Measurements from ENCODE around the gene TEX54.

TEX54 gene

DNA sequence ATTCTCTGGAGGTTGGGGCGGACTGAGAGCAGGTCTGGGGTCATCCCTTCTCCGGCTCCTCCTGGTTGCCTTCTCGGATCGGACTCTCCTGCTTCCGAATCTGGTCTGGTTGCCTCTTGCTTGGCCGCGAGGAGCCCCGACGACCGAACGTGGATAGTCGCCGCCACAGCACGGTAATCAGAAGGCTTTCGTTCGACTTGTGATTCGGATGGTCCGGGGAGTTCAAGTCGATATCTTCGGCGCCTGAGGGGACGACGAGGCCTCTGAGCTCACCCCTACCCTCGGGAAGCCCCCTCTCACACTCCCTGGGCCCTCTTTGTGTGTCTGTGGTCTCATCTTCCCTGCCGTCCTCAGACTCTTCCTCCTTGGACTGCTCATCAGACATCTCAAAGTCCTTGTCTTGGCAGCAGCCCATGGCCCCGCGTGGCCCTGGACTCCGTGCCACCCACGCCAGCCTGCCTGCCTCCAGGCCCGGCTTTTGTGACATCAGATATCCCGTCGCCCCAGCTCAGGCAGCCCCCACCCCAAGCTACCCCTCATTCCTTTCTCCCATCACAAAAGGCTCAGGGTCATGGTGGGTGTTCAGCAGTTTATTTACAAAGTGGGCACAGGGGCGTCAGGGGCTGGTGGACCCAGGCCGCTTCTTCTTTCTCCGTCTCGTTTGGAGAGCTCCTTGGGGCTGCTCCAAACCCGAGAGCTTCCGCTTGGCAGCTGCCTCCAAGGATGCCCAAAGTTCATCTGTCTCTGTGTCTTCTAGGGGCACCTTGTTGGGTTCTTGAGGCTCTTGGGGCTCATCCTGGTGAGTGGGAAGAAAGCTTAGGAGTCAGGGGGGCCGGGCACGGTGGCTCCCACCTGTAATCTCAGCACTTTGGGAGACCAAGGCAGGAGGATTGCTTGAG, at the start of gene TEX54:
TEX54 (minus strand) TSS at position 506 of the 899 bp plus-strand sequence.
- Histone ChIP-seq H3K27ac (ENCODE audit: low read length) (peak within 1 kb of the TSS; percentile 97), H3K36me3 (ENCODE audit: control insufficient read depth in 1 of 2, insufficient read depth in 2 of 2, low read length in 2 of 2) (peaks cover 18 to 27% of the 10 kb centered on the region in 2 donors), H3K27me3 (ENCODE audit: low read depth, low read length) (no peaks in the 10 kb centered on the region), H3K9me3 (ENCODE audit: control insufficient read depth in 1 of 2, low read length in 2 of 2) (no peaks in the 10 kb centered on the region), H3K4me3 (ENCODE audit: low read depth in 1 of 2, low read length in 2 of 2) (peak within 1 kb of the TSS; percentile 90 to 94), H3K4me1 (ENCODE audit: control insufficient read depth in 1 of 2, insufficient read depth in 2 of 2, low read length in 2 of 2) (peaks cover 8 to 37% of the 10 kb centered on the region in 2 donors)

DNA sequence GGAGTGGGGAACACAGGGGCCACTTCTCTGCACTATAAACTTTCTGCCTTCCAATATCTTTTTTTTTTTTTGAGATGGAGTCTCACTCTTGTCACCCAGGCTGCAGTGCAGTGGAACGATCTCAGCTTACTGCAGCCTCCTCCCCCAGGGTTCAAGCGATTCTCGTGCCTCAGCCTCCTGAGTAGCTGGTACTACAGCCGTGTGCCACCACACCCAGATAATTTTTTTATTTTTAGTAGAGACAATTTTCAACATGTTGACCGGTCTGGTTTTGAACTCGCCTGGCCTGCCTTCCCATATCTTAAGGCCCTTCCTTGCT, 49.7 kb upstream of the TEX54 start:
- Histone ChIP-seq H3K36me3 (ENCODE audit: control insufficient read depth in 1 of 2, insufficient read depth in 2 of 2, low read length in 2 of 2) (peaks cover 39 to 65% of the 10 kb centered on the region in 2 donors), H3K9me3 (ENCODE audit: control insufficient read depth in 1 of 2, low read length in 2 of 2) (no peaks in the 10 kb centered on the region), H3K4me3 (ENCODE audit: low read depth in 1 of 2, low read length in 2 of 2) (peak overlapping the region; percentile 94 to 97), H3K27ac (ENCODE audit: low read length) (peak overlapping the region; percentile 99), H3K4me1 (ENCODE audit: control insufficient read depth in 1 of 2, insufficient read depth in 2 of 2, low read length in 2 of 2) (peaks cover 25 to 50% of the 10 kb centered on the region in 2 donors), H3K27me3 (ENCODE audit: low read depth, low read length) (no peaks in the 10 kb centered on the region)

DNA sequence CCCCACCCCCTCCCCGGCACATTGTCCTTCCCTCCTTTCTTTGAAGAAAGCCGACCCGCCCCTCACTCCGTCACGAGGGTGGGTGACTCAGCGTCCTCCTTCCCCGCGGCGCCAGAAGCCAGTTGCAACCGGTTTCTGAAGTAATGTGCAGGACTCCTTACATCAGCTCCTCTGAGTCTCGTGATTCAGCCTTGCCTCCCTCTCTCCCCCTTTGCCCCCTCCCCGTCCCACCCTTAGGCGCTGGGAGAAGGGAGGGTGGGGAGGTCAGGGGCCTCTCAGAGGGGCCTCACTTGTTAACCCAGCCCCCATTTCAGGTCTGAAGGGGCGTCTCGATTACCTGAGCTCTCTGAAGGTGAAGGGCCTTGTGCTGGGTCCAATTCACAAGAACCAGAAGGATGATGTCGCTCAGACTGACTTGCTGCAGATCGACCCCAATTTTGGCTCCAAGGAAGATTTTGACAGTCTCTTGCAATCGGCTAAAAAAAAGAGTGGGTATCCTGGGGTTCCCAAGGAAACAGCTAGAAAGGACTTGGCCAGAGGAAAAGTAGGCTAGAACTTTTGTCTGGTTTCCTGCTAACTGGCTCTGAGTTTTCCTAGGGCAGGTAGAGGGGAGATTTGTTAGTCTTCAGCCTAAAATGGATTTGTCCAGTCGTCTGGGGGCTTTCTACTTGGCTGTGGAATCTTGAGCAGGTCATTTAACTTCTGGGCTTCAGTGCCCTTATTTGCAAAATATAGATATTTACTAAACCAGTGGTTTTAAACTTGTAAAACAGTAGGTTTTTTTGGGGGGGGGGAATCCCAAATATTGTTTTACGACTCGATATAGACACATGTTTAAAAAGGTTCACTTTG, 49.2 kb upstream of the TEX54 start:
- Histone ChIP-seq H3K4me3 (ENCODE audit: low read depth in 1 of 2, low read length in 2 of 2) (peak overlapping the region; percentile 94 to 97), H3K9me3 (ENCODE audit: control insufficient read depth in 1 of 2, low read length in 2 of 2) (no peaks in the 10 kb centered on the region), H3K4me1 (ENCODE audit: control insufficient read depth in 1 of 2, insufficient read depth in 2 of 2, low read length in 2 of 2) (peaks cover 25 to 50% of the 10 kb centered on the region in 2 donors), H3K27ac (ENCODE audit: low read length) (peak overlapping the region; percentile 99), H3K36me3 (ENCODE audit: control insufficient read depth in 1 of 2, insufficient read depth in 2 of 2, low read length in 2 of 2) (peaks cover 33 to 59% of the 10 kb centered on the region in 2 donors), H3K27me3 (ENCODE audit: low read depth, low read length) (no peaks in the 10 kb centered on the region)

DNA sequence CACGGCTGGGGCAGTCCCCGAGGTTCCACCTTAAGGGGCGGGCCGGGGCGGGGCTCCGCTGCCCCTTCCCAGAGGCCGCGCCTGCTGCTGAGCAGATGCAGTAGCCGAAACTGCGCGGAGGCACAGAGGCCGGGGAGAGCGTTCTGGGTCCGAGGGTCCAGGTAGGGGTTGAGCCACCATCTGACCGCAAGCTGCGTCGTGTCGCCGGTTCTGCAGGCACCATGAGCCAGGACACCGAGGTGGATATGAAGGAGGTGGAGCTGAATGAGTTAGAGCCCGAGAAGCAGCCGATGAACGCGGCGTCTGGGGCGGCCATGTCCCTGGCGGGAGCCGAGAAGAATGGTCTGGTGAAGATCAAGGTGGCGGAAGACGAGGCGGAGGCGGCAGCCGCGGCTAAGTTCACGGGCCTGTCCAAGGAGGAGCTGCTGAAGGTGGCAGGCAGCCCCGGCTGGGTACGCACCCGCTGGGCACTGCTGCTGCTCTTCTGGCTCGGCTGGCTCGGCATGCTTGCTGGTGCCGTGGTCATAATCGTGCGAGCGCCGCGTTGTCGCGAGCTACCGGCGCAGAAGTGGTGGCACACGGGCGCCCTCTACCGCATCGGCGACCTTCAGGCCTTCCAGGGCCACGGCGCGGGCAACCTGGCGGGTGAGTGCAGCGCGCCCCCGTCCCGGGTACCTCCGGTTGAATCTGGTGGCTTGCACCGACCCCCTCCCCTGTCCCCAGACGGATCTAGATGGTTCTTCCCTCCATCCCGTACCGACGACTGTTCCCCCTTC, 48.4 kb upstream of the TEX54 start, which contains the start of gene SLC3A2:
SLC3A2 (plus strand) TSS at position 94 of the 776 bp plus-strand sequence; CDS start at position 222, 128 bp downstream.
- Histone ChIP-seq H3K27ac (ENCODE audit: low read length) (peak within 1 kb of the TSS; percentile 99), H3K4me3 (ENCODE audit: low read depth in 1 of 2, low read length in 2 of 2) (peak within 1 kb of the TSS; percentile 94 to 97), H3K9me3 (ENCODE audit: control insufficient read depth in 1 of 2, low read length in 2 of 2) (no peaks in the 10 kb centered on the region), H3K36me3 (ENCODE audit: control insufficient read depth in 1 of 2, insufficient read depth in 2 of 2, low read length in 2 of 2) (peaks cover 32 to 51% of the 10 kb centered on the region in 2 donors), H3K27me3 (ENCODE audit: low read depth, low read length) (no peaks in the 10 kb centered on the region), H3K4me1 (ENCODE audit: control insufficient read depth in 1 of 2, insufficient read depth in 2 of 2, low read length in 2 of 2) (peaks cover 25 to 50% of the 10 kb centered on the region in 2 donors)

DNA sequence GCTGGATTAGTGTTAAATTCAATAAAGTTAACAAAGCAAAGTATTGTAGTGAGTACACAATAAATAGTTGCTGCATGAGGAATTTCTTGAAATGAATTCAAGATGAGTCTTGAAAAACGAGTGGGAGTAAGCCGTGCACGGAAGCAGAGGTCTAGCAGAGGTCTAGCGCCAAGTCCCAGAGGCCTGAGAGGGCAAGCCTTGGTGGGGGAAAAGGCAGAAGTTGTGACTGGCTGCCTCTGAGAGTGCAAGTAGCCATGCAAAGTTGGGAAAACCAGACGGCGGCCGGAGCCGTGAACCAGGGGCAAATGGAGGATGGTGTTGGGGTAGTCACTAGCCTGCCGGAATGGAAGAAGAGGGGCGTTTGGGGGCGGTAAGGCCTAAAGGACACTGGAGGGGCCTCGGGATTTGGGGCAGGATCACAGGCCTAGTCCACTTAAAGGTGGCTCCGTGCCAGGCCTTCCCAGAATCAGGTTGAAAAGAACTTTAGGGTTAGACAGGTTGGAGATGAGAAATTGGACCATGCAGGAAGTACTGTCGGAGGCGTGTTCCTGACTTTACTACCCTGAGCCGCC, 47.7 kb upstream of the TEX54 start:
- Histone ChIP-seq H3K9me3 (ENCODE audit: control insufficient read depth in 1 of 2, low read length in 2 of 2) (no peaks in the 10 kb centered on the region), H3K4me3 (ENCODE audit: low read depth in 1 of 2, low read length in 2 of 2) (peak overlapping the region; percentile 94 to 97), H3K36me3 (ENCODE audit: control insufficient read depth in 1 of 2, insufficient read depth in 2 of 2, low read length in 2 of 2) (peaks cover 26 to 44% of the 10 kb centered on the region in 2 donors), H3K4me1 (ENCODE audit: control insufficient read depth in 1 of 2, insufficient read depth in 2 of 2, low read length in 2 of 2) (peaks cover 25 to 46% of the 10 kb centered on the region in 2 donors), H3K27ac (ENCODE audit: low read length) (peak overlapping the region; percentile 99), H3K27me3 (ENCODE audit: low read depth, low read length) (no peaks in the 10 kb centered on the region)

DNA sequence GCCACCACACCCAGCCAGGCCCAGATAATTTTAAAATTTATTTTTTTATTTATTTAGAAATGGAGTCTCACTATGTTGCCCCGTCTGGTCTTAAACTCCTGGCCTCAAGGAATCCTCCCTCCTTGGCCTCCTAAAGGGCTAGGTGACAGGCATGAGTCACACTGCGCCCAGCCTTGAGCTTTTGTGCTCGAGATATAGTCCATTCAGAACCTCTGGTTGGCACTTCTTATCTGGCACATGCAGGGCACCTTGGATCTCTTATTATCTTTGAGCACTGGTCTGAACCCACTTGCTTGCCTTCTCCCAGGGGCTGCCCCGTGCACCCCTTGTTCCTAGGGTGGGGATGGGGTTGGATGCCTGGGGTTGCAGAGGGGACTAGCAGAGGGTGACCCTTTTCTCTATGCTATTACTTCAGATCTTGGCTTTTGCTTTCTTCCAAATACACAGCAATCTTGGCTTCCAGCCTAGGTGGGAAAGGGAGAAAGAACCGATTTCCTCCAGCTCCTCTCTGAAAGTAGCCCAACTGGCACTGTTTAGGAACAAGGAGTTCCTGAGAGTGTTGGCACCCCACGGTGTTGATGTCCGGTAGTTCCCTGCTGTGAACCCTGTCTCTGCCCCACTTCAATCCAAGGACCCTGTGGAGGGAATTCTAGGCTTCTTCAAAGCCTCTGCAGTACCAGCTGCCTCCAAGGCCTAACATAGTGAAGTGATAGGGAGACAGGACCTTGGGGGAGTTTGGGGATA, 46.8 kb upstream of the TEX54 start:
- Histone ChIP-seq H3K27ac (ENCODE audit: low read length) (peak overlapping the region; percentile 99), H3K27me3 (ENCODE audit: low read depth, low read length) (no peaks in the 10 kb centered on the region), H3K4me1 (ENCODE audit: control insufficient read depth in 1 of 2, insufficient read depth in 2 of 2, low read length in 2 of 2) (peaks cover 21 to 39% of the 10 kb centered on the region in 2 donors), H3K36me3 (ENCODE audit: control insufficient read depth in 1 of 2, insufficient read depth in 2 of 2, low read length in 2 of 2) (peaks cover 19 to 36% of the 10 kb centered on the region in 2 donors), H3K9me3 (ENCODE audit: control insufficient read depth in 1 of 2, low read length in 2 of 2) (no peaks in the 10 kb centered on the region), H3K4me3 (ENCODE audit: low read depth in 1 of 2, low read length in 2 of 2) (peak overlapping the region; percentile 94 to 97)

DNA sequence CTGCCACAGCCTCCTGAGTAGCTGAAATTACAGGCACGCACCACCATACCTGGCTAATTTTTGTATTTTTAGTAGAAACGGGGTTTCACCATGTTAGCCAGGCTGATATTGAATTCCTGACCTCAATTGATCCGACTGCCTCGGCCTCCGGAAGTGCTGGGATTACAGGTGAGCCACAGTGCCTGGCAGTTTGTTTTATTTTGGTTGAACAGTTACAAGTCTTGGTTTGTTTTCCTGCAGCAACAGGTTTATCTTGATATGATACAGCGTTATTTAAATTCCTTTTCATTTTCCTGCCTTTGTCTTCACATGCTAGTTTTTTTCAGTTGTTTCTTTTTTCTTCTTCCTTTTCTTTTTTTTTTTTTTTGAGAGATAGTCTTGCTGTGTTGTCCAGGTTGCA, 44.1 kb upstream of the TEX54 start:
- Histone ChIP-seq H3K4me3 (ENCODE audit: low read depth in 1 of 2, low read length in 2 of 2) (no peak overlapping the region), H3K4me1 (ENCODE audit: control insufficient read depth in 1 of 2, insufficient read depth in 2 of 2, low read length in 2 of 2) (peaks cover 10 to 14% of the 10 kb centered on the region in 2 donors), H3K27ac (ENCODE audit: low read length) (no peak overlapping the region), H3K36me3 (ENCODE audit: control insufficient read depth in 1 of 2, insufficient read depth in 2 of 2, low read length in 2 of 2) (peaks cover 0 to 9% of the 10 kb centered on the region in 2 donors), H3K9me3 (ENCODE audit: control insufficient read depth in 1 of 2, low read length in 2 of 2) (no peaks in the 10 kb centered on the region), H3K27me3 (ENCODE audit: low read depth, low read length) (no peaks in the 10 kb centered on the region)

DNA sequence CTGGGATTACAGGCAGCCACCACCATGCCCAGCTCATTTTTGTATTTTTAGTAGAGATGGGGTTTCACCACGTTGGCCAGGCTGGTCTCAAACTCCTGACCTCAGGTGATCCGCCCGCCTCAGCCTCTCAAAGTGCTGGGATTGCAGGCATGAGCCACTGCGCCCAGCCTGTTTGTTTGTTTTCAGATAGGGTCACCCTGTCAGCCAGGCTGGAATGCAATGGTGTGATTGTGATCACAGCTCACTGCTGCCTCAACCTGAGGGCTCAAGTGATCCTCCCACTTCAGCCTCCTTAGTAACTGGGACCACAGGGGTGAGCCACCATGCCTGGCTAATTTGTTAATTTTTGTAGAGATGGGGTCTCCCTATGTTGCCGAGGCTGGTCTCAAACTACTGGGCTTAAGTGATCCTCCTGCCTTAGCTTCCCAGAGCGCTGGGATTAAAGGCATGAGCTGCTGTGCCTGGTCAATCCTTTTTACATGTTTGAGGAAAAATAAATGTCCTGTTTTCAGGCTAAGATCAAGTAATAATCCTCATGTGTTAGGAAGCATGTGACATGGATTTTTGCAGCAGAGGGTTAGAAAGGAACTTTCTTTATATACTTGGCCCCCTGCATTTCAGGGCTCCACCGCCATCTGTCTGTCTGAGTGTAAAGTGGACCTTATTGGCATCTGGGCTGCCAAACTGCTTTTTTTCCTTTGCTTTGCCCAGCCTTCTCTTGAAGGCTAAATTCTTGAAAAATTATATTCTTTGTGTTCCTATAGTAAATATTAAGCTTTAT, 43.2 kb upstream of the TEX54 start:
- H3K27ac ChIP-seq (ENCODE audit: low read length): no peak overlapping the region
- no peaks in the 10 kb centered on the region for H3K27me3 ChIP-seq (ENCODE audit: low read depth, low read length)
- H3K36me3 ChIP-seq (ENCODE audit: control insufficient read depth in 1 of 2, insufficient read depth in 2 of 2, low read length in 2 of 2): peaks cover 0 to 2% of the 10 kb centered on the region in 2 donors

DNA sequence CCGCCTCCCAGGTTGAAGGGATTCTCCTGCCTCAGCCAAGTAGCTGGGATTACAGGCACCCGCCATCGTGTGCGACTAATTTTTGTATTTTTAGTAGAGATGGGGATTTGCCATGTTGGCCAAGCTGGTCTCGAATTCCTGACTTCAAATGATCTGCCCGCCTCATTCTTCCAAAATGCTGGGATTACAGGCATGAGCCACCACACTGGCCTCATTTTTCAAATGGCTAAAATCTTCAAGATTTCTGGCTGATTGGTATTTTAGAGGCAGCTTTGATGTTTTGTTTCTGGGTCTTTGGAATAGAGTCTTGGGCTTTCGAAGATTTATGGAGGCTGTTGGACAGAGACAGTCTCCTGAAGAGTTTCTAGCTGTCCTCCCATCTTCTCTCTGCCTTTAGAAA, 42.2 kb upstream of the TEX54 start:
- Histone ChIP-seq H3K4me3 (ENCODE audit: low read depth in 1 of 2, low read length in 2 of 2) (no peak overlapping the region), H3K27ac (ENCODE audit: low read length) (no peak overlapping the region), H3K27me3 (ENCODE audit: low read depth, low read length) (no peaks in the 10 kb centered on the region), H3K4me1 (ENCODE audit: control insufficient read depth in 1 of 2, insufficient read depth in 2 of 2, low read length in 2 of 2) (peaks cover 5 to 8% of the 10 kb centered on the region in 2 donors), H3K36me3 (ENCODE audit: control insufficient read depth in 1 of 2, insufficient read depth in 2 of 2, low read length in 2 of 2) (no peaks in the 10 kb centered on the region), H3K9me3 (ENCODE audit: control insufficient read depth in 1 of 2, low read length in 2 of 2) (no peaks in the 10 kb centered on the region)

More for the DNA sequence above, 43.2 kb upstream of the TEX54 start:
- peaks cover 10 to 14% of the 10 kb centered on the region in 2 donors for H3K4me1 ChIP-seq (ENCODE audit: control insufficient read depth in 1 of 2, insufficient read depth in 2 of 2, low read length in 2 of 2)
- no peaks in the 10 kb centered on the region for H3K9me3 ChIP-seq (ENCODE audit: control insufficient read depth in 1 of 2, low read length in 2 of 2)
- H3K4me3 ChIP-seq (ENCODE audit: low read depth in 1 of 2, low read length in 2 of 2): no peak overlapping the region
